ENCODE results near the gene ARHGAP35.
"Not testable (repeated sequence)": the region's sequence is repeated elsewhere in the genome, so short reads cannot be mapped to it uniquely, and the experiment has no call there.

Gene ARHGAP35

GRCh38 chr19:46866407-46867136, 5.8 kb downstream of the ARHGAP35 start:
- TF ChIP-seq JUND (IDR thresholded peaks at IDR 0.05; ENCODE audit: low read depth): peak; percentile 83
- in situ Hi-C loops (cut with HindIII; ENCODE audit: low pct_unique_long_range_greater_than_20kb, low sequenced_read_pairs): no loop called here
- no peak for DNase-seq (ENCODE audit: low read depth in 1 of 2, low spot score in 1 of 2)

GRCh38 chr19:46867170-46867569, 6.4 kb downstream of the ARHGAP35 start:
- in situ Hi-C loops (cut with HindIII; ENCODE audit: low pct_unique_long_range_greater_than_20kb, low sequenced_read_pairs): no loop called here
- no peak for DNase-seq (ENCODE audit: low read depth in 1 of 2, low spot score in 1 of 2)
- no peak for TF ChIP-seq JUND (IDR thresholded peaks at IDR 0.05; ENCODE audit: low read depth)

GRCh38 chr19:46868025-46868802, 7.4 kb downstream of the ARHGAP35 start:
- TF ChIP-seq JUND (IDR thresholded peaks at IDR 0.05; ENCODE audit: low read depth): peak; percentile 84
- peak in 1 of 2 experiments; percentile 61 for DNase-seq (ENCODE audit: low read depth in 1 of 2, low spot score in 1 of 2)
- in situ Hi-C loops (cut with HindIII; ENCODE audit: low pct_unique_long_range_greater_than_20kb, low sequenced_read_pairs): no loop called here

- DNase-seq (ENCODE audit: low read depth in 1 of 2, low spot score in 1 of 2); in situ Hi-C loops (cut with HindIII; ENCODE audit: low pct_unique_long_range_greater_than_20kb, low sequenced_read_pairs): not testable (repeated sequence)
Measured at GRCh38 chr19:46871173-46871572, 10.4 kb downstream of the ARHGAP35 start.

GRCh38 chr19:46872967-46873366, 12.2 kb downstream of the ARHGAP35 start:
- in situ Hi-C loops (cut with HindIII; ENCODE audit: low pct_unique_long_range_greater_than_20kb, low sequenced_read_pairs): no loop called here

GRCh38 chr19:46875234-46875633, 14.4 kb downstream of the ARHGAP35 start:
- no peak for TF ChIP-seq JUND (IDR thresholded peaks at IDR 0.05; ENCODE audit: low read depth)
- no peak for DNase-seq (ENCODE audit: low read depth in 1 of 2, low spot score in 1 of 2)
- in situ Hi-C loops (cut with HindIII; ENCODE audit: low pct_unique_long_range_greater_than_20kb, low sequenced_read_pairs): no loop called here

More at GRCh38 chr19:46872967-46873366, 12.2 kb downstream of the ARHGAP35 start:
- no peak for TF ChIP-seq JUND (IDR thresholded peaks at IDR 0.05; ENCODE audit: low read depth)
- DNase-seq (ENCODE audit: low read depth in 1 of 2, low spot score in 1 of 2): no peak

- no peak for DNase-seq (ENCODE audit: low read depth in 1 of 2, low spot score in 1 of 2)
- no peak for TF ChIP-seq JUND (IDR thresholded peaks at IDR 0.05; ENCODE audit: low read depth)
- in situ Hi-C loops (cut with HindIII; ENCODE audit: low pct_unique_long_range_greater_than_20kb, low sequenced_read_pairs): no loop called here
Measured at GRCh38 chr19:46875657-46876056, 14.9 kb downstream of the ARHGAP35 start.

GRCh38 chr19:46878613-46879375, 18.0 kb downstream of the ARHGAP35 start:
- peak in 1 of 2 experiments; percentile 54 for DNase-seq (ENCODE audit: low read depth in 1 of 2, low spot score in 1 of 2)
- in situ Hi-C loops (cut with HindIII; ENCODE audit: low pct_unique_long_range_greater_than_20kb, low sequenced_read_pairs): no loop called here
- no peak for TF ChIP-seq JUND (IDR thresholded peaks at IDR 0.05; ENCODE audit: low read depth)

GRCh38 chr19:46880431-46880830, 19.6 kb downstream of the ARHGAP35 start:
- in situ Hi-C loops (cut with HindIII; ENCODE audit: low pct_unique_long_range_greater_than_20kb, low sequenced_read_pairs): no loop called here
- no peak for DNase-seq (ENCODE audit: low read depth in 1 of 2, low spot score in 1 of 2)
- no peak for TF ChIP-seq JUND (IDR thresholded peaks at IDR 0.05; ENCODE audit: low read depth)

- in situ Hi-C loops (cut with HindIII; ENCODE audit: low pct_unique_long_range_greater_than_20kb, low sequenced_read_pairs): no loop called here
- no peak for TF ChIP-seq JUND (IDR thresholded peaks at IDR 0.05; ENCODE audit: low read depth)
- DNase-seq (ENCODE audit: low read depth in 1 of 2, low spot score in 1 of 2): no peak
Measured at GRCh38 chr19:46881092-46881491, 20.3 kb downstream of the ARHGAP35 start.

- no peak for TF ChIP-seq JUND (IDR thresholded peaks at IDR 0.05; ENCODE audit: low read depth)
- in situ Hi-C loops (cut with HindIII; ENCODE audit: low pct_unique_long_range_greater_than_20kb, low sequenced_read_pairs): no loop called here
Measured at GRCh38 chr19:46882034-46882433, 21.2 kb downstream of the ARHGAP35 start.

GRCh38 chr19:46882751-46883150, 22.0 kb downstream of the ARHGAP35 start:
- in situ Hi-C loops (cut with HindIII; ENCODE audit: low pct_unique_long_range_greater_than_20kb, low sequenced_read_pairs); DNase-seq (ENCODE audit: low read depth in 1 of 2, low spot score in 1 of 2): not testable (repeated sequence)

More at GRCh38 chr19:46882034-46882433, 21.2 kb downstream of the ARHGAP35 start:
- no peak for DNase-seq (ENCODE audit: low read depth in 1 of 2, low spot score in 1 of 2)

- DNase-seq (ENCODE audit: low read depth in 1 of 2, low spot score in 1 of 2): no peak
- TF ChIP-seq JUND (IDR thresholded peaks at IDR 0.05; ENCODE audit: low read depth): no peak
- in situ Hi-C loops (cut with HindIII; ENCODE audit: low pct_unique_long_range_greater_than_20kb, low sequenced_read_pairs): no loop called here
Measured at GRCh38 chr19:46885411-46885810, 24.6 kb downstream of the ARHGAP35 start.

Data from T47D (cell line).